HG03196 (cell line): ENCODE results near the gene CTSF.
"Not testable (repeated sequence)": the region's sequence is repeated elsewhere in the genome, so short reads cannot be mapped to it uniquely, and the experiment has no call there.

Experiments
- ATAC-seq: cut with Tn5 transposase; IDR thresholded peaks from one replicate; pipeline ENCODE4 v1.9.1; 2021; ENCODE audit not compliant: unreplicated experiment

CTSF gene

GRCh38 chr11:66589996-66590675 lies 21.7 kb upstream of the CTSF start:
- no peak for ATAC-seq

GRCh38 chr11:66589315-66589714 lies 20.9 kb upstream of the CTSF start:
- ATAC-seq, result not testable (repeated sequence)

GRCh38 chr11:66586136-66586535 lies 17.7 kb upstream of the CTSF start:
- no peak for ATAC-seq

GRCh38 chr11:66585447-66585846 lies 17.0 kb upstream of the CTSF start:
- ATAC-seq, result not testable (repeated sequence)

DNA sequence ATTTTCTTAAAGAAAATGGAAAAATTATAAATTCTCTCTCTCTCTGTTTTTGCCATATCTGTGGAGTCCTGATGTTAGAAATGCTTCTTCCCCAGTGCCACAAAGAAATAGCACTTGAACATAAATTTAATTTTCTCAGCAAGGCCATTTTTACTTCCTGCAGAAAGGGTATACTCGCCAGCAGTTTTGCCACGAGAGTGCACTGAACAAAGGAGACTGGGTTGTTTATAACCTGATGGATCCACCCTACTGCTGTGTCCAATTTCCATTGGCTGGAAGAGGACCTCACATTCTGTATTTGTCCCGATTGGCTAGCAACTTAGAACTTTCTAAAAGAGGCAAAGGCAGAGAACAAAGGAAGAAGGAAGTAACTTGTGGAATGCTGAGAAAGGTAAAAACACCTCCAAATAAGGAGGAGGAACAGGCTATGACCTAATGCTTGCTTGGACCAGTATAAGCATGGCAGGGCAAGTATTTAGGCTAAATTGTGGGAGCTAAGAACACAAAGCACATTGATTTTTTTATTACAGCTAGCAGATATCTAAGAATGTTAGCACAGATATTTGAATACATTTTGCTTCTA lies 14.2 kb upstream of the CTSF start:
- not testable (repeated sequence) for ATAC-seq

DNA sequence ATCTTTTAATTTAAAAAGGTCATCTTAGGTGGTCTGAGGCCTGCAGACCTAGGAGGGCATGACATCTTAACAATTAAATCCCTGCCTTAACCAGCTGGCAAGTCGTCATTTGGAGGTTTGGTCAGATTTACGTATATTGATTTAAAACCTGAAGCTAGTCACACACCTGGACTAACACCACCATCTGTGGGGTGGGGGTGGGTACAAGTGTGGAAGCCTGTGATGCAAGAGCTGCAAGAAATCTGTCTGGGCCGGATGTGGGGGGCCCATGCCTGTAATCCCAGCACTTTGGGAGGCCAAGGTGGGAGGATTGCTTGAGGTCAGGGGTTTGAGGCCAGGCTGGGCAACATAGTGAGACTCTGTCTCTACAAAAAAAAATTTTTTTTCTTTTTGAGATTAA lies 12.9 kb upstream of the CTSF start:
- ATAC-seq, result no peak

GRCh38 chr11:66580803-66581202 lies 12.4 kb upstream of the CTSF start:
- ATAC-seq, result no peak

- no peak for ATAC-seq
Observed at GRCh38 chr11:66579017-66579606, 10.7 kb upstream of the CTSF start.

GRCh38 chr11:66570850-66571180 lies 2.4 kb upstream of the CTSF start:
- no peak for ATAC-seq

DNA sequence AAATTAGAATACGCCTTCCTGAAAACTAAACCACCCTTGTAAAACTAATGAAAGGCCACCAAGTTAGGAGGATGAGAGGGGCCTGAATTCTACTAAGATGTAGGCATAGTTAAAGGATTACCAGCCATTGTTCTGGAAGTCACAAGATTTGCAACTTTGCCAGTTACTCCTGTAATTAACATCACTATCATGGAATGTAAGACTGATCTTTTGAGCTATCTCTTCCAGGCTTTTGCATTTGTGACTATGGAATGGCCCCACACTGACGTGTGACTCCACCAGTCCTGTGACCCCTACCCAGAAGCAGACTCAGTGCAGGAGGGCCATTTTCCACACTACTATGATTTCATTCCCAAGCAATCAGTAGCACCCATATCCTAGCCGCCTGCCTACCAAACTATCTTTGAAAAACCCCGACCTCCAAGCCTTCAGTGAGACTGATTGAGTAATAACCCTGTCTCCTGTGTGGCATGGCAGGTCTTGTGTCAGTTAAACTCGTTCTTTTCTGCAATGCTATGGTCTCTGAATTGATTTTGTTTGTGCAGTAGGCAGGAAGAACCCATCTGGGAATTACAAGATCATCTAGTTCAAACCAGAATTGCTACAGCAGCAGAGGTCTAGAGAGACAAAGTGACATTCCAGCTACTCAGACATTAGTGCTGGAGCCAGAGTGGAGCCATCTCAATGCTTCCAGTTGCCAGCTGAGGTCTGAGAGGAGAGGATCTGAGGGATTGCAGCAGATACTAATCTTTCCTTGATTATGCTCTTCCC lies 1.9 kb upstream of the CTSF start:
- no peak for ATAC-seq

GRCh38 chr11:66569076-66569475 lies 670 bp upstream of the CTSF start:
- no peak for ATAC-seq

GRCh38 chr11:66567787-66568123 lies 651 bp downstream of the CTSF start:
- ATAC-seq, result no peak

- no peak for ATAC-seq
Observed at GRCh38 chr11:66566221-66566620, 2.2 kb downstream of the CTSF start.

DNA sequence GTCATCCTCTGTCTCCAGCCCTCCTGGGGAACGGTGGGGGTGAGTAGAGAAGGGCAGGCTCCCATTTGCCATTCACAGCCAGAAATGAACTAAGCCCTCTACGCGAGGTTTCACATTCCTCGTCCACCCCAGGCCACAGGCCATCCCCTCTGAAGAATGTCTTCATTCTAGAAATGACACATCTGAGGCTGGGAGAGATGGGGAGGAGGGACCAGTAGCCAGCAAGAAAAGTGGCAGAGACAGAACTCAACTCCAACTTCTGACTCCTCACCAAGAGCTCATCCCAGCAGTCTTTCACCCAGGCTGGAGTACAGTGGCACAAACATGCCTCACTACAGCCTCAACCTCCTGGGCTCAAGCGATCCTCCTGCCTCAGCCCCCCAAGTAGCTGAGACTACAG lies 3.4 kb downstream of the CTSF start:
- ATAC-seq, result no peak

DNA sequence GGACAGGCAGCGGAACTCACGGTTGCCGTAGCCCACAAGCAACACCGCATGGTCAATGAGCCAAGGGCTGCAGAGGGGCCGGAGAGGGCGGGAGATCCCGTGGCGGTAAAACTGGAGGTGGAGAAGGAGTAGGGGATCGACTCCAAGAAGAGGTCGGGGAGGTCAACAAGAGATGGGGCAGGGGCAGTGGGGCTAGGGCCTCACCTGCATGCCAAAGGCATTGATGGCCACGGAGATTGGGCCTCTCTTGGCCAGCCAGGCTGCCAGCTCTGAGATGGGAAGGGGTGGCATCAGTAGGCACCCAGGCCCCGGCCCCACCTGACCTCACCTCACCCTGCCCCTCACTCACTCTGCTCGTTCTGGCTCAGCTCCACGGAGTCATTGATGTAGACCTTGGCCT lies 3.9 kb downstream of the CTSF start:
- no peak for ATAC-seq

DNA sequence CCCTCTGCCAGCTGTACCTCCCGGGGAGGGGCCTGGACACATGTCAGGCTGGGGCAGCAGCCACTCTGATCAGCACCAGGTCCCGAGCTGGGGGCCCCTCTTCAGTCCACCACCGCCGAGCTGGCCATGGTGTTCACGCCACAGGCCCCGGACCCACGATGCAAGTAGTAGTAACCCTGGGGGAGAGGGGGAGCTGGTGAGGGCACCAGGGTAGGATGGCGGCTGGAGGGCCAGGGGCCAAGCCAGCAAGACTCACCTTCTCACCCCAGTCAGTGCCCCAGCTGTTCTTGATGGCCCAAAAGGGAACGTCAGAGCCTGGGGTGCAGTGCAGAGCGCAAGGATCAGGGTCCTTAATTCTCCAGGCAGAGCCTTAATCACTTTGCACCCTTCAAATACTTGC lies 4.6 kb downstream of the CTSF start:
- no peak for ATAC-seq

DNA sequence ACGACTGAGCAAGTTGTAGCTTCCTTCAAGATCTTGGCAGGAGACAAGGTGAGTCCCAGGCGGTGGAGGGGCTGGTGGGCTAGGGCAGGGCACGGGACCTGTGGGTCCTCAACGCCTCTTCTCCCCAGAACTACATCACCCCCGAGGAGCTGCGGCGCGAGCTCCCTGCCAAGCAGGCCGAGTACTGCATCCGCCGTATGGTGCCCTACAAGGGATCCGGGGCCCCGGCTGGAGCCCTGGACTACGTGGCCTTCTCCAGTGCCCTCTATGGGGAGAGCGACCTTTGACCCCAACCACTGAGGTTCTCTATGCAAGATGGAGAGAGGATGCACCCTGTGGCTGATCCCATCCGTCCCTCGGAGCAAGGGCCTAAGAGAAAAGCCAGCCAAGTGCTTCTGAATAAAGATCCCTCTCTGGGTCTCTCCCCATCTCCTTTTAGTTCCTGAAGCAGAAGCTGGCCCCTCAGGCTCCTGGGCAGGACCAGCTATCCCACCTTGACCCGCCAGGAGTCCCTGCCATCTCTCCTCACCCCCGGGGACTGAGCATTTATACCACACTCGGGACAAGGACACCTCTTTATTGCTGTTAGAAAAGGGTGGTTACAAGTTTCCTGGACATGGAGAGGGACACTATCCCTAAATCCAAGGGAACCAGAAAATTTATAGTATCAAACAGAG lies 5.4 kb downstream of the CTSF start:
- no peak for ATAC-seq

- no peak for ATAC-seq
Observed at GRCh38 chr11:66562275-66562674, 6.1 kb downstream of the CTSF start.

DNA sequence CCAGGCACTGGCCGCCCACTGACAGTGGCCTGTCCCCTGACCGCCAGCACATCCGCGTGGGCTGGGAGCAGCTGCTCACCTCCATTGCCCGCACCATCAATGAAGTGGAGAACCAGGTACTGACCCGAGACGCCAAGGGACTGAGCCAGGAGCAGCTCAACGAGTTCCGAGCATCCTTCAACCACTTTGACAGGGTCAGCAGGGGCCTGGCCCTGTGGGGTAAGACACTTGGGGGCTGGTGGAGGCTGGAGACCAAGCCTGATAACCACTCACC lies 6.5 kb downstream of the CTSF start:
- ATAC-seq, result no peak

GRCh38 chr11:66561178-66561974 lies 7.0 kb downstream of the CTSF start:
- no peak for ATAC-seq
